NK-92 (cell line): ENCODE data around the gene CXCL5.
"Not testable (repeated sequence)": the region's sequence is repeated elsewhere in the genome, so short reads cannot be mapped to it uniquely, and the experiment has no call there.

Experiments
- DNase-seq: peaks from one replicate; lab custom pipeline; 2025; ENCODE audit not compliant: unreplicated experiment; lab: John Stamatoyannopoulos, UW

Gene CXCL5

GRCh38 chr4:74015126-74015780 lies 16.8 kb upstream of the CXCL5 start:
- no peak for DNase-seq

GRCh38 chr4:74014332-74014731 lies 15.9 kb upstream of the CXCL5 start:
- DNase-seq: no peak

GRCh38 chr4:74013264-74013663 lies 14.8 kb upstream of the CXCL5 start:
- DNase-seq: no peak

- no peak for DNase-seq
Measured at GRCh38 chr4:74012130-74012529, 13.7 kb upstream of the CXCL5 start.

- DNase-seq: no peak
Measured at GRCh38 chr4:74009307-74009706, 10.8 kb upstream of the CXCL5 start.

- no peak for DNase-seq
Measured at GRCh38 chr4:74006009-74006476, 7.6 kb upstream of the CXCL5 start.

GRCh38 chr4:74005528-74005927 lies 7.1 kb upstream of the CXCL5 start:
- DNase-seq: no peak

- DNase-seq: no peak
Measured at GRCh38 chr4:74004668-74005067, 6.2 kb upstream of the CXCL5 start.

GRCh38 chr4:74000301-74000700 lies 1.8 kb upstream of the CXCL5 start:
- DNase-seq: no peak

GRCh38 chr4:73992050-73992449 lies 6.4 kb downstream of the CXCL5 start:
- DNase-seq: no peak

GRCh38 chr4:73991742-73992000 lies 6.8 kb downstream of the CXCL5 start:
- no peak for DNase-seq

GRCh38 chr4:73990988-73991741 lies 7.3 kb downstream of the CXCL5 start:
- no peak for DNase-seq

- DNase-seq: no peak
Measured at GRCh38 chr4:73989928-73990327, 8.5 kb downstream of the CXCL5 start.

- DNase-seq: no peak
Measured at GRCh38 chr4:73989031-73989430, 9.4 kb downstream of the CXCL5 start.

GRCh38 chr4:73988061-73988460 lies 10.4 kb downstream of the CXCL5 start, which contains the start of gene PPBP:
Gene PPBP, minus strand, starts transcription at chr4:73988190. Its CDS starts 87 bp downstream, at chr4:73988103.
- DNase-seq: no peak

- DNase-seq: no peak
Measured at GRCh38 chr4:73985528-73985852, 13.0 kb downstream of the CXCL5 start.

GRCh38 chr4:73984736-73985527 lies 13.5 kb downstream of the CXCL5 start:
- DNase-seq: no peak

GRCh38 chr4:73981175-73981574 lies 17.3 kb downstream of the CXCL5 start:
- DNase-seq: not testable (repeated sequence)

GRCh38 chr4:73979407-73979957 lies 19.0 kb downstream of the CXCL5 start:
- no peak for DNase-seq

GRCh38 chr4:73978886-73979285 lies 19.6 kb downstream of the CXCL5 start:
- DNase-seq: no peak

- DNase-seq: no peak
Measured at GRCh38 chr4:73976716-73977115, 21.8 kb downstream of the CXCL5 start.

- no peak for DNase-seq
Measured at GRCh38 chr4:73976217-73976616, 22.3 kb downstream of the CXCL5 start.
